GM12865 (cell line): ENCODE measurements around the gene CDK18.
"Not testable (repeated sequence)": the region's sequence is repeated elsewhere in the genome, so short reads cannot be mapped to it uniquely, and the experiment has no call there.

Source experiments
- DNase-seq: peaks from one replicate; pipeline ENCODE4 v3.0.0; 2010; ENCODE audit warnings: low read depth
- H3K4me3 ChIP-seq: 2 replicates; pipeline ENCODE4 v1.5.1; 2011; ENCODE audit warnings: mild to moderate bottlenecking, low read depth, low read length, control low read depth
- CTCF ChIP-seq: IDR thresholded peaks from 2 replicates; pipeline ENCODE4 v1.5.1; 2011; ENCODE audit warnings: low read length, control low read depth, low read depth, inconsistent platforms; ENCODE audit not compliant: insufficient read depth; ENCODE audit errors: missing control alignments

CDK18 gene

GRCh38 chr1:205473966-205474365 lies 30.5 kb upstream of the CDK18 start:
- no peak for DNase-seq
- no peak overlapping the region for H3K4me3 ChIP-seq
- TF ChIP-seq CTCF, result no peak

DNA sequence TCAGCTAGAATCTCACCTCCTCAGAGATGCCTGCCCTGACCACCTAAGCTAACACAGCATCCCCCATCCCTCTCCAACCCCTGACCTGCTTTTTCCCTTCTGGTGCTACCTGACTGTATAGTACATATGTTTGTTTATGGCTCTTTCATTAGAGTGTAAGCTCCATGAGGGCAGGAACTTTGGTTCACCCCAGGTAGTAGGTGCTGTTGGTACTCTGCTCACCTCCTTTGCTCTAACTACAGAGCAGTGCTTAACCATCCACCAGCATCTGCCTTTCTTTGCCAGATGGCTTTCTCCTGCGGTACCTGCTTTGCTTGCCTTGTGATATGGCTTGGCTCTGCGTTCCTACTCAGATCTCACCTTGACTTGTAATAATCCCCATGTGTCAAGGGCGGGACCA lies 29.9 kb upstream of the CDK18 start:
- no peak for TF ChIP-seq CTCF
- no peak for DNase-seq
- H3K4me3 ChIP-seq, result no peak overlapping the region

DNA sequence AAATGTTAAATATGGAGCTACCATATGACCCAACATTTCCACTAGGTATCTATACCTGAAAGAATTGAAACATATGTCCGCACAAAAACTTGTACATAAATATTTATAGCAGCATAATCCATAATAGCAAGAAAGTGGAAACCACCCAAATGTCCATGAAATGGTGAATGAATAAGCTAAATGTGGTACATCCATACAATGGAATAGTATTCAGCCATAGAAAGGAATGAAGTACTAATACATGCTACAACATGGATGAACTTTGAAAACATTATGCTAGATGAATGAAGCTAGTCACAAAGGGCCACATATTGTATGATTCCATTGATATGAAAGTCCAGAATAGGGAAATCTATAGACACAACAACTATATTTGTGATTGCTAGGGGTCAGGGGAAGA lies 28.6 kb upstream of the CDK18 start:
- no peak overlapping the region for H3K4me3 ChIP-seq
- no peak for TF ChIP-seq CTCF
- no peak for DNase-seq

- TF ChIP-seq CTCF, result no peak
- no peak for DNase-seq
- no peak overlapping the region for H3K4me3 ChIP-seq
These were observed 27.8 kb upstream of the CDK18 start for GRCh38 chr1:205476648-205477047.

GRCh38 chr1:205477121-205477758 lies 27.2 kb upstream of the CDK18 start:
- no peak overlapping the region for H3K4me3 ChIP-seq
- no peak for DNase-seq
- TF ChIP-seq CTCF, result no peak

DNA sequence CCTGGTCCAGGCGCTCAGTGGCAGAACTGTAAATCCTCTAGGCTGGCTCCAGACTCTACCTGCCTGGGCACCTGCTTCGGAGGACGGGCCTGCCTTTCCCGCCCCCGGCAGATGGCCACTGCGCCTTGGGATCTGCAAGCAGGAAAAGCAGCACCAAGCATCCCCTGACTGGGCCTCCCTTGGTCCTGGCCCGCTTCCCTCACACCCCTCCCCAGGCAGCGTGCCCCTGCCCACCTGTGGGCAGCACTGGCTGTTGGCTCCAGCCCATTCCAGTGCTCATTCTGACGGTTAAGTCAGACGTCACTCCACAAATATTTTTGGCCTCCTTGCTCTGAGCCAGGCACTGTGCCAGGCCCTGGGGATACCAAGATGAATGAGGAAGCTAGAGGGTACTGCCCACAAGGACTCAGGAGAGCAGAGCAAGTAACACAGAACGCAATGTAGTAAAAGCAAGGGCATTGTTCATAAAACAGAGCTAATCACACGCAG lies 26.7 kb upstream of the CDK18 start:
- no peak for TF ChIP-seq CTCF
- H3K4me3 ChIP-seq, result no peak overlapping the region
- no peak for DNase-seq

DNA sequence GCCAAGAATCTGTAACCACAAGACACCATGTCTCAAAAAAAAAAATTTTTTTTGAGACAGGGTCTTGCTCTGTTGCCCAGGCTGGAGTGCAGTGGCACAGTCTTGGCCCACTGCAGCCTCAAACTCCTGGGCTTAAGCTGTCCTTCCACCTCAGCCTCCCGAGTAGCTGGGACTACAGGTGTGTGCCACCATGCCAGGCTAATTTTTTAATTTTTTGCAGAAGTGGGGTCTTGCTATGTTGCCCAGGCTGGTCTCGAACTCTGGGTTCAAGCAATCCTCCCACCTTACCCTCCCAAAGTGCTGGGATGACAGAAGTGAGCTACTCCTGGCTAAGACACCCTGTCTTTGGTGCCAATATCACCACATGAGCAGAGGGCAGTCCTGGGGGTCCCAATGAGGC lies 25.5 kb upstream of the CDK18 start:
- DNase-seq, H3K4me3 ChIP-seq: not testable (repeated sequence)
